Retinal pigment epithelial cell (primary cell): Measurements from ENCODE around the gene MOCOS.
A peak's percentile ranks its signal among the peaks of the same experiment; 100 is the strongest.

Source experiments
- DNase-seq: peaks from one replicate; pipeline ENCODE4 v3.0.0-alpha.2; 2010; ENCODE audit warnings: low read depth
- H3K4me3 ChIP-seq: 2 replicates; pipeline ENCODE4 v1.5.1; 2011; ENCODE audit warnings: mild to moderate bottlenecking, low read length, control low read depth, moderate library complexity
- CTCF ChIP-seq: conservative IDR thresholded peaks from 2 replicates; pipeline ENCODE4 v1.5.1; 2011; ENCODE audit warnings: low read depth, low read length, control low read depth, inconsistent platforms

The MOCOS gene

GRCh38 chr18:36250827-36251226 lies 63.5 kb downstream of the MOCOS start:
- no peak overlapping the region for H3K4me3 ChIP-seq
- no peak for DNase-seq
- TF ChIP-seq CTCF, result no peak

DNA sequence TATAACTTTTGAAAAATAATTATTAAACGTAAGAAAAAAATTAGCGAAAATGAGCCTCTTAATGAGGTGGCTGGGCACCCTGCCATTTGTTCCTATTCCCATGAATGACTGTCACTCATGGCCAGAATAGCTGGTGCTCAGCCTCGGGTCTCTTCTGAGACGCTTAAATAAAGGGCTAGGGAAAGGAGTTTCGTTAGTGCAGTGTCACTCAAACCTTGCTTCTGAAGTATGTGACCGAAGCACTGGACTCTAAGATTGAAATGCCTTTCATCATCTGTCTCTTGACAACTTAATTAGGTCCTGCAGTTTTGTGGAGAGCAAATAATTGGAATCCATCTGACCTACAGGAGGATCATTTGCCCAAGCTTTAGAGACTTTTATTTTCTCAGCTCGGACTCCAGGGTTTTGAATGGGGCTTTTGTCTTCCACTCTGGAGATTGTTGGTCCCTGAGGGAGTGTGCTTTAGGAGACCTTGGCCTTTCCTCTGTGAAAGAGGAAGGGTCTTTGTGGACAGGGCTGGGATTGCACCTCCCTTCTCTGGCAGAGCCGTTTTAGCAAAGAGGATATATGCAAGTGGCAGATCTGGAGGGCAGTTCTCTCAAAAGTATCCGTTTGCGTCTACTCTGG lies 67.9 kb downstream of the MOCOS start:
- no peak for TF ChIP-seq CTCF
- DNase-seq, result peak; percentile 12

GRCh38 chr18:36256094-36256493 lies 68.8 kb downstream of the MOCOS start:
- DNase-seq, result no peak
- TF ChIP-seq CTCF, result no peak
- no peak overlapping the region for H3K4me3 ChIP-seq

More for the DNA sequence above, 67.9 kb downstream of the MOCOS start:
- H3K4me3 ChIP-seq, result no peak overlapping the region

GRCh38 chr18:36262971-36263370 lies 75.7 kb downstream of the MOCOS start:
- H3K4me3 ChIP-seq, result no peak overlapping the region
- no peak for DNase-seq
- TF ChIP-seq CTCF, result no peak

- no peak for TF ChIP-seq CTCF
- no peak overlapping the region for H3K4me3 ChIP-seq
- DNase-seq, result no peak
Measured at GRCh38 chr18:36264283-36264682, 77.0 kb downstream of the MOCOS start.

DNA sequence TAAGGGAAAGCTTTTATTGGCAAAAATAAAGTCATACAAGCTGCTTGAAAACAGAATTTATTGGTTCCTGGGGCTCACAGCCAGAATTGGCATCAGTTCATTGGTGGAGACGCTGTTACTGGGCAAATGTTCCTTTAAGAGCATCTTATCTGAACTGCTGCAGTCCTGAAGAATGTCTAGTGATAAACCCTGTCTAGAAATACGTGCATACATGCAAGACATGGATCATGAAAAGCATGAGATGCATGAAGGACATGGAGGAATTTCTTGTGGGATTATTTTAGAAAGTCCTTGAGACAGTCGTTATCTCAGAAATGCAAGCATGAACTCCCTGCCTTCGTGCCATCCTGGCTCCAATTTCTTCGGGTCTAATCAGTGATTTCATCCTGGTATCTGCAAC lies 77.7 kb downstream of the MOCOS start:
- H3K4me3 ChIP-seq, result no peak overlapping the region
- no peak for TF ChIP-seq CTCF
- DNase-seq, result peak; percentile 10

- no peak for TF ChIP-seq CTCF
- H3K4me3 ChIP-seq, result no peak overlapping the region
- no peak for DNase-seq
Measured at GRCh38 chr18:36269157-36269556, 81.9 kb downstream of the MOCOS start.
